ENCODE results near the gene KLHL11.

DNA sequence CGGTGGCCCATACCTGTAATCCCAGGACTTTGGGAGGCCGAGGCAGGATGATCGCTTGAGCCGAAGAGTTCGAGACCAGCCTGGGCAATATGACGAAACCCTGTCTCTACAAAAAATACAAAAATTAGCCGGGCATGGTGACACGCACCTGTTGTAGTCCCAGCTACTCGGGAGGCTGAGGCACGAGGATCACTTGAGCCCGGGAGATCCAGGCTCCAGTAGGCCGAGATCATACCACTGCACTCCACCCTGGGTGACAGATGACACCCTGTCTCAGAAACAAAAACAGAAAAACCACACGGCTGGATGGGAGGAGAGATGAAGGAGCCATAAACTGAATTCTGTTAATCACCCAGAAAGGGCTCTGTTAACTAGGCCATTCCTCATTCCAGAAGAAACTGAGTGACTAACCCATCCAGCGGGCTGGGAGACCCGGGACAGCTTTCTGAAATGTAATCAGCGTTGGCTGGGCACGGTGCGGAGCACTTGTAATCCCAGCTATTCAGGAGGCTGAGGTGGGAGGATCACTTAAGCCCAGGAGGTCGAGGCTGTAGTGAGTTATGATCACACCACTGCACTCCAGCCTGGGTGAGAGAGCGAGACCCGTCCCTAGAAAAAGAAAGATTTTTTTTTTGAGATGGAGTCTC, 28.6 kb downstream of the KLHL11 start:
- TF ChIP-seq, protein P1, sequence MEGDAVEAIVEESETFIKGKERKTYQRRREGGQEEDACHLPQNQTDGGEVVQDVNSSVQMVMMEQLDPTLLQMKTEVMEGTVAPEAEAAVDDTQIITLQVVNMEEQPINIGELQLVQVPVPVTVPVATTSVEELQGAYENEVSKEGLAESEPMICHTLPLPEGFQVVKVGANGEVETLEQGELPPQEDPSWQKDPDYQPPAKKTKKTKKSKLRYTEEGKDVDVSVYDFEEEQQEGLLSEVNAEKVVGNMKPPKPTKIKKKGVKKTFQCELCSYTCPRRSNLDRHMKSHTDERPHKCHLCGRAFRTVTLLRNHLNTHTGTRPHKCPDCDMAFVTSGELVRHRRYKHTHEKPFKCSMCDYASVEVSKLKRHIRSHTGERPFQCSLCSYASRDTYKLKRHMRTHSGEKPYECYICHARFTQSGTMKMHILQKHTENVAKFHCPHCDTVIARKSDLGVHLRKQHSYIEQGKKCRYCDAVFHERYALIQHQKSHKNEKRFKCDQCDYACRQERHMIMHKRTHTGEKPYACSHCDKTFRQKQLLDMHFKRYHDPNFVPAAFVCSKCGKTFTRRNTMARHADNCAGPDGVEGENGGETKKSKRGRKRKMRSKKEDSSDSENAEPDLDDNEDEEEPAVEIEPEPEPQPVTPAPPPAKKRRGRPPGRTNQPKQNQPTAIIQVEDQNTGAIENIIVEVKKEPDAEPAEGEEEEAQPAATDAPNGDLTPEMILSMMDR (IDR thresholded peaks at IDR 0.05; ENCODE audit: low read depth, low read length, poor library complexity, severe bottlenecking): no peak
- TF ChIP-seq EZH2phosphoT487 (IDR thresholded peaks at IDR 0.05; ENCODE audit: borderline replicate concordance, low read length): no peak
